Ecto neural progenitor cell (in vitro differentiated cells): ENCODE measurements around the gene AK4.

Experiments
- DNase-seq: peaks from one replicate; pipeline ENCODE4 v3.0.0-alpha.2; 2018; ENCODE audit warnings: low spot score

The AK4 gene

GRCh38 chr1:65278376-65279069, 130.5 kb downstream of the AK4 start:
- no peak for DNase-seq

- no peak for DNase-seq
These were observed 131.2 kb downstream of the AK4 start for GRCh38 chr1:65279070-65279779.
